OCI-LY7 (cell line): Measurements from ENCODE around the gene ASAP3.
A peak's percentile ranks its signal among the peaks of the same experiment; 100 is the strongest.

ENCODE experiments used
- CTCF ChIP-seq: fragments of 200-600 bp; sonication (generic); conservative IDR thresholded peaks from 2 replicates; pipeline ENCODE4 v1.5.1; 2014; ENCODE audit warnings: mild to moderate bottlenecking, antibody characterized with exemption, low read length, moderate library complexity, mixed read lengths
- EZH2phosphoT487 ChIP-seq: fragments of 200-600 bp; sonication (generic); IDR thresholded peaks from 2 replicates; pipeline ENCODE4 v1.6.1; 2018; ENCODE audit warnings: low read depth, borderline replicate concordance, mild to moderate bottlenecking, mixed run types, antibody characterized with exemption, low read length, moderate library complexity, mixed read lengths

- TF ChIP-seq CTCF (peak; percentile 60; the same call in 1 of the 2 replicates), EZH2phosphoT487 (no peak)
These were observed 47.0 kb upstream of the ASAP3 start, which contains the start of gene E2F2 for GRCh38 chr1:23530747-23531561.
